Breast epithelium (tissue), 3 donors: Measurements from ENCODE around the gene TDP1.

Experiments used
- POLR2A ChIP-seq: fragments of 450-650 bp; IDR thresholded peaks from one replicate; pipeline ENCODE4 v1.6.1; 2016; ENCODE audit warnings: antibody characterized with exemption, mild to moderate bottlenecking, moderate library complexity
- POLR2AphosphoS5 ChIP-seq, 3 donors: sonication (generic); formaldehyde crosslinking; IDR thresholded peaks; one replicate each; pipeline ENCODE4 v1.6.1; 2017; ENCODE audit warnings: antibody characterized with exemption in 3 of 3

GRCh38 chr14:89922031-89922907, 33.5 kb upstream of the TDP1 start:
- TF ChIP-seq POLR2AphosphoS5 (IDR thresholded peaks at IDR 0.05) = no peak
- no peak for TF ChIP-seq POLR2A
